ENCODE data around the gene SLC25A48.

Gene SLC25A48

DNA sequence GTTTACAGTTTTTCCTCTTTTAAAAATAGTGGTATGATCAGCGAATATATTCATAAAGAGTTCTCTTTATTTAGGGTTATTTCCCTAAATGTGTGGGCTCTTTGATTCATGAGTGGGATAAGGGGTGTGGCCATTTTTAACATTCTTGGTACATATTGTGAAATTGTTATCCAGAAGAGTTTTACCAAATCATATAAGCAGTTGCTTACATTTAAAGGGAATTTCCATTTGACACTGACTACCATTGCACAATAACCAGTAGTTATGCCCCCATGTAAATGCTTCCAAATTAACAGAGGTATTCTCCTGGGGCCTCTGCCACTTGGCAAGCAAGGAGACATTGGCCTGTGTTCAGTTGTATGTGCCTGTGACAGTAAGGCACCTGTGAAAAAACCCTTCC, 27.2 kb downstream of the SLC25A48 start:
- no peak for DNase-seq

DNA sequence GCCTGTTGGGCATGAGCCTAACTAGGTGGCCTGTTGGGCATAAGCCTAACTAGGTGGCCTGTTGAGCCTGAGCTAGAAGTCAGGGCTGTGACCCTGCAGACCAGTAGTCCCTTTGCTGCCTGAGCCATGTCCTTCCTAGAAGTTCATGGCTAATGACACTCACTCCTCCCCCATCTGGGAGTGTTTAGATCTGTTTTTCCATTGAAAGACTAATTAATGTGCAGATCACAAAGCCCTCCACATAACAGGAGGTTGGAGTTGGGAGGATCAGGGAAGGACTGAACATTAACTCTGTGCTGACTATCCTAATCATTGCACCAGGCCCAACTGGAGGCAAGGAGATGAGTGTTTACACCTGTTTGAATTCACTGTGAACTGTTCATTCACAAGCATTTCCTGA, 27.6 kb downstream of the SLC25A48 start:
- DNase-seq, result no peak

DNA sequence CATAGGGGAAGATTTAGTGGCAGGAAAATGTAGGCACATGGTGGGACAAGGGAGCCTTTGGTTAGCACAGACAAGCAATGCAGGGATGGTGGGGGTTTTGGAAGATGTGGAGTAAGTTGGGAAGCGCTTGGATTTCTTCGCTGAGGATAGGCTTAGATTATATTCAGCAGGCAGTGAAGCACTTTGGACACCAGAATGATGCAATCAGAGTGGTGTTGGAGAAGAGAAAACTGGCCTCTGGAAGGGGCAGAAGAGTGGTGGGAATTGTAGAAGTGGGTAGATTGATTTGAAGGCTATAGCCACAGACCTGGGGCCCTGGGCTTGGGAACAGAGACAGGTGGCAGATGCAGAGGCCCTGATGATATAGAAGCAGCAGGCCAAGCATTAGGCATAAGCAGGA, 28.3 kb downstream of the SLC25A48 start:
- no peak for DNase-seq

GRCh38 chr5:135864503-135865435, 30.3 kb downstream of the SLC25A48 start:
- no peak for DNase-seq

- no peak for DNase-seq
Observed at GRCh38 chr5:135866016-135866415, 31.6 kb downstream of the SLC25A48 start.

DNA sequence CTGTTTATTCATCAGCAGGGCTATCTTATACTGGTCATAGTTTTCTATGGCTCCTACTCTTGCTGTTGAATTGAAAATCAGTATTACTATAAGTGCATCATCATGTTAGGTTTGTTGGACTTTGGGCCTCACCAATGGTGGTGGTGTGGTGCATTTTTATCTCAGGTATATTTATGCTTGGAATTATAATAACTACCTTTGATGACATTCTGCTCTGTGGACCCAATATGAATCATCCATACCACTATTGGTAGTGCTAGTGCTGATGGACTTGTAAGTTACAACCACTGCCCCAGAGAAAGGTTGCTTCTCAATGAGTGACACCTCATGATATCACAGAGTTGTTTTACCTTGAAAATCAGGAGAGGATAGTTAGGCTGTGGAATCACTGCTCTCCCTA, 33.1 kb downstream of the SLC25A48 start:
- no peak for DNase-seq

GRCh38 chr5:135868681-135869080, 34.2 kb downstream of the SLC25A48 start:
- DNase-seq, result no peak

DNA sequence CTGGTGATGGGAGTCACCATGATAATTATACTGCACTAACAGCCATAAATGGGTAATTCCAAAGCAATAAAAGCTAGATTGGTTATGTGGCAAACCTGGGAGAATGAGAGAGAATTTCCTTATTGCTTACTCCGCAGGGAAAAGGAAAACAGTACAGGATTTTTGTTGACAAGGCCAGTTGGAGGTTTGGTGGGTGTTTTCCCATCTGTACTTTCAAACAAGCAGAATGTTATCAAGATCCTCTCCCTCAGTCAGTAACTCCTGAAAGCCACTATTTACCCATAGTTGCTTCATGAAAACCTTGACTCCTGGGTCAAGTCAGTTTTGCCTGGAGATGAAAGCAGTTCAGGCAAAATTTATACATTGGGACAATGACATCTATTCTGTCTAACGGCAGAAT, 34.8 kb downstream of the SLC25A48 start:
- DNase-seq, result no peak

- no peak for DNase-seq
Observed at GRCh38 chr5:135869935-135870334, 35.5 kb downstream of the SLC25A48 start.

GRCh38 chr5:135871268-135871915, 36.9 kb downstream of the SLC25A48 start:
- no peak for DNase-seq

DNA sequence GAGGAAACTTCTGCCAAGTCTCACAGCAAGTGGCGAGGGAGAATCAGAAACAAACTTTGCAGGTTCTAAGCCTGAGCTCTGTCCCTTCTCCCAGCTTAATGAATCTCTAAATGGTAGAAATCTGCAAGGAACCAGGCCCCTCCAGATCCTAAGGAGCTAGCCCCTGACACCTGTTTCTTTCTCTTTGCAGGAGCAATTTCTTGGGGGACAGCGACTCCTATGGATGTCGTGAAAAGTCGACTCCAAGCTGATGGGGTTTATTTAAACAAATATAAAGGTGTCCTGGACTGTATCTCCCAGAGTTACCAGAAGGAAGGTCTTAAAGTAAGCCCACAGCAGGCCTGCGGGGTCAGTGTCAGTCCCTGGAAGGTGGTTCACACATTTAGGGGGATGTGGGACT, 39.4 kb downstream of the SLC25A48 start:
- DNase-seq, result no peak

DNA sequence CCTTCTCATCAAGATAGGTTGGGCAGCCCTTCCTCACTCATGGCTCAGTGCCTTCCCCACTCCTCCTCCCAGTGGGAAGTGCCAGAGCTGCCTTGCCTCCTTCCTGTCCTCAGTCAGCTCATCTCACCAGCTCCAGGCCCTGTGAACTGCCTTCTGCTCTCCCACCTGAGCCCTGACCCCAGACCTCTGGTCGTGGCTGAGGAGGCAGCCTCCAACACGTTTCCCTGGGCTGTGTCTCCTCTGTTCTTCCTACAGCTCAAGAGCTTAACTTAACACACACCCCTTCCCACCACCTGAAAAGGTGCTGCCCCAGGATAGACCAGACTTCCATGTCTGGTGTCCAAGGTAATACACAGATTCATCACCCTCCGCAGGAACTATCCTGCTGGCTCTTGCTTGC, 40.0 kb downstream of the SLC25A48 start:
- DNase-seq, result no peak

GRCh38 chr5:135875567-135875966, 41.1 kb downstream of the SLC25A48 start:
- DNase-seq, result no peak

DNA sequence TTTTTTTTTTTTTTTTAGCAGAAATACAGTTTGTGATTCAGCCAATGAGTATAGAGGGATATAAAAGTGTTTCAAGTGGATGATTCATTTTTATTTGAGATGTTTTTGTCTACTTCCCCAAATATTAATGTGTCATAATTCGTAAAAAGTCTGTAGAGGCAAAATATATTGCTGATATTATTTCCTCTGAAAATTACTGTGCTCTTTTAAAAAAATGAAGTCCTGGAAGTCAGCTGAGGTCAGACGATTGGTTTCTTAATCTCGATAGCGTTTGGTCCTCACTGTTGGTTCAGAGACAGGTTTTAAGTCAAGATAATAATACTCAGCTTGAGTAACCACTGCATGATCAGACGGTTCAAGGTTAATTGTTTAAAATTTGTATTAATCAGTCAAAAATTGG, 41.7 kb downstream of the SLC25A48 start:
- DNase-seq, result no peak

DNA sequence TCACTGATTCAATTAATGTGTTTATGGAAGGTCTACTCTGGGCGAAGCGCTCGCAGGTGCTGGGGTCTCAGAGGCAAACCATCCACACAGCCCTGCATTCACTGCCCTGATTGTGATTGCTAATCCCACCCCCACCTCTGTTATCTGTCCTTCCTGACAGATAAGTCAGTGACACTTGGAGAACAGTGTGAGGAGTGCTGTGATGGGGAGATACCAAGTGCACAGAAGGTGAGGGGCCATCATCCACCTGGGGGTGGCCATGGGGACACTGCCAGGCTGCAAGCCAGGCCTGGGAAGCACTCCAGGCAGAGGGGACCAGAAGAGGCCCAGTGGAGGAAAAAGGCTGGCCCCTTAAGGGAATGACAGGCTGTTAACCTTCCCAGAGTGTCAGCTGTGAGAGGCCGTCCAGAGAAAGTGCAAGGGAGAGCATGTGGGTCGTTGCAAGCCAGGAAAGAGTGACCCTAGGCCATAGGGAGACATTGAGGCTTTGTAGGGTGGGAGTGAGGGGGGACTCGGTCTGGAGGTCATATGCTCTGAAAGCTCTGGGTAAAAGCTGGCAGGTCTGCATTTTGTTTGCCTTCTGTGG, 43.2 kb downstream of the SLC25A48 start:
- DNase-seq, result no peak

DNA sequence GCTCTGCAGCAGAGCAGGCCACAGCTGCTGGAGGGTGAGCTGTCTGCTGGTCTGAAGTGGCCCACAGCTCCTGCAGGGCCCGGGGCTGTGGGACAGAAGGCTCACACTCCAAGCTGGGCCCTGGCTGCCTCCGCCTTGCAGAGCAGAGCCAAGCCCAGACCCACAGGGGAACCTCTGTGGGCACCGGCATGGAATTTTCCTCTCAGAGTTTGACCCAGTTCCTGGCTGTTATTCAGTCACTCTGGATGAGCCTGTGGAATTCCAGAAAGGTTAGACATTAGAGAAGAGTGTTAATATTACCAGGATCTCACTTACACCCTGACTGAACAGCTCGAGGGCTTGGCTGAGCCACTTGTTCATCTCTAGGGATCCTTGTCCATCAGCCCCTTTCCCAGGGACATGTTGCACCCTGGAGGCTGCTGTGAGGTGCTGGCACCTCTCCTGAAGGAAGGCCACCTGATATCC, 43.7 kb downstream of the SLC25A48 start:
- DNase-seq, result no peak

GRCh38 chr5:135879591-135879990, 45.1 kb downstream of the SLC25A48 start:
- DNase-seq, result no peak

DNA sequence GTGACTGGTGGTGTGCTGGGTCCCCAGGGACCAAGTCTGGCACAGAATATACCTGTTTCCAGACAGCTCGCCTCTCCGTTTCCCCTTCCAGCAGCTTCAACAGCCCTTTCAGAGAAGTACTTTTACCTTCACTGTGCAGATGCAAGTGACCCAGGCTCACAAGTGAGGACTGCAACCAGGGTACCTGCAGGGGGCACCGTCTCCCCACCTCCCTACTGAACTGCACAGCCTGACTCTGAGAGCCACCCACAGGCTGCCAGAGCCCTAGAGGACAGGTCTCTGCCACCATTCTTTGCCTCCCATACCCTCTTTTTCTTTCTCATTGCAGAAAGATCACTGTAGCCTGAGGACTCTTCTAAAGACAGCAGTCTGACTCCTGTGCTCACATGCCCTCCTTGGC, 45.8 kb downstream of the SLC25A48 start:
- no peak for DNase-seq

DNA sequence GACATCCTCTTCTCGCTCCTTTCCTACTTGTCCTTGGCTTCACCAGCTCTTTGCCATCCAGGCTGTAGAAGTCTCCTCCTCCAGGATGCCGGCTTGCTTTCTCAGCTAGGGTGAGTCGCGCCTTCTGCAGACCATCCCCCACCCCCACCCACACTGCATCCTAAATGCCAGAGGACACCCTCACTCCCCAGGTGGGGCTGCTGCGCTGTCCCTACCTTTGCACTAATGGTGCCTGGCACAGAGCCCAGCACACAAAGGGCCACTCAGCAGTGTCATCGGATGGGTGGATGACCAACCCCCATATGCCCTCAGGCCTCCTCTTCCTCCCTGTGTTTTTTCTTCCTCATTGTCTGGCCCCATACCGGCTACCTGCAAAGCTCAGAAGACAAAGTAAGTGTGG, 46.3 kb downstream of the SLC25A48 start:
- DNase-seq, result no peak

DNA sequence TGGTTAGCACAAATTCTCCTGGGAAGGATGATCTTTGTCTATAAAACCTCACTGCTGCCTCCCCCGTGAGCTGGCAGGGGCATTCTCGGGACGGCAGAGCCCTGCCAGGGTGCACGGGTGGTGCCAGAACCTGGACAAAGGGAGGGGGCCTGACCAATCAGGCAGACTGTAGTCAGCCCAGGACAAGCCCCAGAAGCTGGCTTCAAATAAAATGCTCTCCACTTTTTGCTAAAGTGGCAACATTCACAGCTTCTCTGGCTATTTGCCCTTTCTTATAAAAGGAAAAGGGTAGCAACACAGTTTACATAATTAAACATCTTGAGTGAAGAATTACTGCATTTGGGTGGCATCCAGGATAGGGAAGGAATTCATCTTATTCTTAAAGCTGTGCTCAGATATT, 46.8 kb downstream of the SLC25A48 start:
- no peak for DNase-seq

- no peak for DNase-seq
Observed at GRCh38 chr5:135881819-135882218, 47.4 kb downstream of the SLC25A48 start.

DNA sequence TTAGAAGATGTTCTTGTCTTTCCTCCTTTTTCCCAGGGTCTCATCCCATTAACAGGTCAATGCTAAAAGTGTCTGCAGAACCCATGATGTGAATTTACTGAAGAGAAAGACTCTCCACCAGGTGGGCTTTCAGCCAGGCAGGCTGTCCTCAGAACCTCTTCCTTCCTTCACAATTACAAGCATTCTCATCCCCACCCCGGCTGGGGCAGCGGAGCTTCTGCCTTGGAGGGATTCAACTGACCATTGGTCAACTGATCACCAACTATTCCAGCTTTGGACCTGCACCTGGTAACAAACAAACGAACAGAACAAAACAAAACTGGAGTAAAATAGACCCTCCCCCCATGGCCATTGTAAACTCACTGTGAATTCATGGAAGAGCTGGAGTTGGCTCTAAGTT, 48.6 kb downstream of the SLC25A48 start:
- DNase-seq, result no peak

DNA sequence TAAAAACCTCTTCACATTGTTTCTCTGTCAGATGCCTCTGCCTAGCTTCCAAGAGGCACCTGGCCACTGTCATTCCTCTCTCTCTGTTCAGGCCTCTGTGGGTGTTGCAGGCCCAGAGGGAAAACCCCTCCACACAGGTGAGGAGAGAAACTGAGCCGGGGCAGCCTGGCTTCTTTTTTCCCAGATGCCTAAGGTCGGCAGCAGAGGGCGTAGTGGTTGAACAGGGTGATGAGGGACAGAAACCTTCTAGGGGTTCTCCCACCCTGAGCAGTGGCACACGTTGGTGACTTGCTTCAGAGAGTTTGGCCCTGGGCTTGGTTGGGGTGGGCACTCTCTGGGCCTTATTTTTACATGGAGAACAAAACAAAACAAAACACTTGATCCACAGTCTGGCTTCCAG, 49.0 kb downstream of the SLC25A48 start:
- DNase-seq, result no peak

DNA sequence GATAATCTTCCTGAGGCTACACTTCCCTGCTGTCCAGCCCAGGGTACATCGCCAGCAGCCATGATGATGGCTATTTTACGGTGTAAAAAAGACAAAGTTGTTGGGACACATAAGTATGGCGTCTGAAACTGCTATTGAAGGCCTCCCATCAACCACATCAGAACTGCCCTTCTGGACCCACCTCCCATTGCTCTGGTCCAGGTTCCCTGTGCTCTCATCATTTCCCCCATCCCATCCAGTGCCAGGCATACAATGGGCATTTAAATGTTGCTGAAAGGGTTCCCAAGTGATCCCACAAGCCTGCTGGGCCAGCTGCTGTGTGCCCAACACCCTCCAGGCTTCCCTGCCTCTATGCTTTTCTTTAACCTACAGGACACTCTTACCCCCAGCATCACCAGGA, 50.6 kb downstream of the SLC25A48 start:
- DNase-seq, result no peak
